GM23338 (cell line): ENCODE results near the gene AP4B1. TPM values are rescaled to one million over a fixed set of nuclear protein-coding genes. Genes with fewer than 3 reads are reported as not detected.

ENCODE experiments used
- ATAC-seq: fragments of 200-7000 bp; cut with Tn5 transposase; 3 replicates; pipeline ENCODE4 v1.9.1; 2020
- DNase-seq: peaks from one replicate; pipeline ENCODE4 v3.0.0-alpha.2; 2015; ENCODE audit warnings: low spot score
- H2AFZ ChIP-seq: fragments of 200-600 bp; sonication (generic); 2 replicates; pipeline ENCODE4 v1.8.0; 2016; ENCODE audit warnings: antibody characterized with exemption, mild to moderate bottlenecking, moderate library complexity
- H3F3A ChIP-seq: fragments of 200-600 bp; sonication (generic); replicated peaks from 2 replicates; pipeline ENCODE4 v1.8.0; 2017; ENCODE audit warnings: antibody characterized with exemption, mixed run types, low read depth
- H3K27ac ChIP-seq: fragments of 200-600 bp; sonication (generic); 2 replicates; pipeline ENCODE4 v1.6.1; 2016; ENCODE audit warnings: low read depth
- H3K27me3 ChIP-seq: fragments of 200-600 bp; sonication (generic); 2 replicates; pipeline ENCODE4 v1.8.0; 2016; ENCODE audit warnings: mild to moderate bottlenecking, mixed run types, moderate library complexity; ENCODE audit not compliant: insufficient read depth
- H3K36me3 ChIP-seq: fragments of 200-600 bp; sonication (generic); 2 replicates; pipeline ENCODE4 v1.8.0; 2016; ENCODE audit warnings: mild to moderate bottlenecking; ENCODE audit not compliant: insufficient read depth
- H3K4me1 ChIP-seq: fragments of 200-600 bp; sonication (generic); 2 replicates; pipeline ENCODE4 v1.8.0; 2016; ENCODE audit warnings: mild to moderate bottlenecking, moderate library complexity; ENCODE audit not compliant: insufficient read depth
- H3K4me2 ChIP-seq: fragments of 200-600 bp; sonication (generic); 2 replicates; pipeline ENCODE4 v1.7.1; 2017; ENCODE audit warnings: mixed run types
- H3K4me3 ChIP-seq: fragments of 200-600 bp; sonication (generic); 2 replicates; pipeline ENCODE4 v1.6.1; 2016; ENCODE audit warnings: mixed run types
- H3K79me2 ChIP-seq: fragments of 200-600 bp; sonication (generic); replicated peaks from 2 replicates; pipeline ENCODE4 v1.8.0; 2017; ENCODE audit warnings: mild to moderate bottlenecking; ENCODE audit not compliant: insufficient read depth
- H3K9me2 ChIP-seq: fragments of 200-600 bp; sonication (generic); 2 replicates; pipeline ENCODE4 v1.8.0; 2017; ENCODE audit not compliant: insufficient read depth
- H4K20me1 ChIP-seq: fragments of 200-600 bp; sonication (generic); replicated peaks from 2 replicates; pipeline ENCODE4 v1.8.0; 2017; ENCODE audit warnings: mild to moderate bottlenecking; ENCODE audit not compliant: insufficient read depth
- H3K27ac Mint-ChIP-seq: 2 replicates; pipeline ENCODE4 v1.8.0; 2020; ENCODE audit warnings: inconsistent platforms, mild to moderate bottlenecking, moderate library complexity, mixed read lengths
- H3K27me3 Mint-ChIP-seq: 3 replicates; pipeline ENCODE4 v1.8.0; 2022; ENCODE audit warnings: low read depth, mild to moderate bottlenecking, moderate library complexity, mixed read lengths, inconsistent platforms; ENCODE audit not compliant: insufficient read depth, poor library complexity
- H3K36me3 Mint-ChIP-seq: 3 replicates; pipeline ENCODE4 v1.8.0; 2021; ENCODE audit warnings: low read depth, mild to moderate bottlenecking, inconsistent platforms, moderate library complexity, mixed read lengths
- H3K4me1 Mint-ChIP-seq: 3 replicates; pipeline ENCODE4 v1.8.0; 2020; ENCODE audit warnings: mild to moderate bottlenecking, inconsistent platforms, mixed read lengths
- H3K4me3 Mint-ChIP-seq: 3 replicates; pipeline ENCODE4 v1.8.0; 2021; ENCODE audit warnings: moderate library complexity, mild to moderate bottlenecking, inconsistent platforms, mixed read lengths
- H3K9me3 Mint-ChIP-seq: 3 replicates; pipeline ENCODE4 v1.8.0; 2020; ENCODE audit warnings: moderate library complexity, mild to moderate bottlenecking, inconsistent platforms, mixed read lengths
- EZH2phosphoT487 ChIP-seq: fragments of 200-600 bp; sonication (generic); IDR thresholded peaks from one replicate; pipeline ENCODE4 v1.8.1; 2018; ENCODE audit warnings: antibody characterized with exemption; ENCODE audit not compliant: unreplicated experiment
- ZNF331 ChIP-seq: fragments of 250-450 bp; sonication (Bioruptor Pico); IDR thresholded peaks from 2 replicates; pipeline ENCODE4 v1.5.0; 2020; ENCODE audit warnings: low read depth, mild to moderate bottlenecking, moderate library complexity
- polyA plus RNA-seq: library from polyadenylated mRNA; unstranded; fragments of >200 nt; fragmentation: Nextera tagmentation; extraction: Ambion mirVana; gene quantifications from 2 replicates; pipeline ENCODE4 v1.2.1, GENCODE V29; 2016
- total RNA-seq: library from RNA; depleted of rRNA; stranded (reverse); fragments of >200 nt; shearing (Covaris generic); gene quantifications from 2 replicates; pipeline ENCODE4 v1.2.3, GENCODE V29; 2014
- TF ChIP-seq, protein P1 (sequence below): fragments of 250-450 bp; sonication (Bioruptor Pico); IDR thresholded peaks from 2 replicates; pipeline ENCODE4 v1.5.0; 2020; ENCODE audit warnings: mild to moderate bottlenecking, moderate library complexity
- TF ChIP-seq, protein P2 (sequence below): IDR thresholded peaks from 2 replicates; pipeline ENCODE4 v1.6.1; 2016; ENCODE audit warnings: antibody characterized with exemption
- TF ChIP-seq, protein P3 (sequence below): IDR thresholded peaks from one replicate; pipeline ENCODE4 v1.6.1; 2018; ENCODE audit warnings: antibody characterized with exemption; ENCODE audit not compliant: unreplicated experiment

AP4B1 gene
- total and polyA plus RNA-seq, 2 experiments from 2014 or later, result 7.5 to 13.4 TPM

DNA sequence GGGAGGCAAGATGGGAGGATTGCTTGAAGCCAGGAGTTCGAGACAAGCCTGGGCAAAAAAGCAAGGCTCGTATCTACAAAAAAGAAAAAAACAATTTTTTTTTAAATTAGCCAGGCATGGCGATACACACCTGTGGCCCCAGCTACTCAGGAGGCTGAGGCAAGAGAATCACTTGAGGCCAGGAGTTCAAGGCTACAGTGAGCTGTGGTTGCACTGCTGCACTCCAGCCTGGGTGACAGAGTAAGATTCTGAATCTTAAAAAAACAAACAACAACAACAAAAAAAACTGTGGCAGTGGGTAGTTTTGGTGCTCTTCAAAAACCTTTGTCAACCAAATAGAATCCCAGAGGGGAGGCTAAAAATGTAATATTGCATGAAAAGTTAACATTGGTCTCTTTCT is 33.8 kb downstream of the AP4B1 start:
- TF ChIP-seq, protein P1, sequence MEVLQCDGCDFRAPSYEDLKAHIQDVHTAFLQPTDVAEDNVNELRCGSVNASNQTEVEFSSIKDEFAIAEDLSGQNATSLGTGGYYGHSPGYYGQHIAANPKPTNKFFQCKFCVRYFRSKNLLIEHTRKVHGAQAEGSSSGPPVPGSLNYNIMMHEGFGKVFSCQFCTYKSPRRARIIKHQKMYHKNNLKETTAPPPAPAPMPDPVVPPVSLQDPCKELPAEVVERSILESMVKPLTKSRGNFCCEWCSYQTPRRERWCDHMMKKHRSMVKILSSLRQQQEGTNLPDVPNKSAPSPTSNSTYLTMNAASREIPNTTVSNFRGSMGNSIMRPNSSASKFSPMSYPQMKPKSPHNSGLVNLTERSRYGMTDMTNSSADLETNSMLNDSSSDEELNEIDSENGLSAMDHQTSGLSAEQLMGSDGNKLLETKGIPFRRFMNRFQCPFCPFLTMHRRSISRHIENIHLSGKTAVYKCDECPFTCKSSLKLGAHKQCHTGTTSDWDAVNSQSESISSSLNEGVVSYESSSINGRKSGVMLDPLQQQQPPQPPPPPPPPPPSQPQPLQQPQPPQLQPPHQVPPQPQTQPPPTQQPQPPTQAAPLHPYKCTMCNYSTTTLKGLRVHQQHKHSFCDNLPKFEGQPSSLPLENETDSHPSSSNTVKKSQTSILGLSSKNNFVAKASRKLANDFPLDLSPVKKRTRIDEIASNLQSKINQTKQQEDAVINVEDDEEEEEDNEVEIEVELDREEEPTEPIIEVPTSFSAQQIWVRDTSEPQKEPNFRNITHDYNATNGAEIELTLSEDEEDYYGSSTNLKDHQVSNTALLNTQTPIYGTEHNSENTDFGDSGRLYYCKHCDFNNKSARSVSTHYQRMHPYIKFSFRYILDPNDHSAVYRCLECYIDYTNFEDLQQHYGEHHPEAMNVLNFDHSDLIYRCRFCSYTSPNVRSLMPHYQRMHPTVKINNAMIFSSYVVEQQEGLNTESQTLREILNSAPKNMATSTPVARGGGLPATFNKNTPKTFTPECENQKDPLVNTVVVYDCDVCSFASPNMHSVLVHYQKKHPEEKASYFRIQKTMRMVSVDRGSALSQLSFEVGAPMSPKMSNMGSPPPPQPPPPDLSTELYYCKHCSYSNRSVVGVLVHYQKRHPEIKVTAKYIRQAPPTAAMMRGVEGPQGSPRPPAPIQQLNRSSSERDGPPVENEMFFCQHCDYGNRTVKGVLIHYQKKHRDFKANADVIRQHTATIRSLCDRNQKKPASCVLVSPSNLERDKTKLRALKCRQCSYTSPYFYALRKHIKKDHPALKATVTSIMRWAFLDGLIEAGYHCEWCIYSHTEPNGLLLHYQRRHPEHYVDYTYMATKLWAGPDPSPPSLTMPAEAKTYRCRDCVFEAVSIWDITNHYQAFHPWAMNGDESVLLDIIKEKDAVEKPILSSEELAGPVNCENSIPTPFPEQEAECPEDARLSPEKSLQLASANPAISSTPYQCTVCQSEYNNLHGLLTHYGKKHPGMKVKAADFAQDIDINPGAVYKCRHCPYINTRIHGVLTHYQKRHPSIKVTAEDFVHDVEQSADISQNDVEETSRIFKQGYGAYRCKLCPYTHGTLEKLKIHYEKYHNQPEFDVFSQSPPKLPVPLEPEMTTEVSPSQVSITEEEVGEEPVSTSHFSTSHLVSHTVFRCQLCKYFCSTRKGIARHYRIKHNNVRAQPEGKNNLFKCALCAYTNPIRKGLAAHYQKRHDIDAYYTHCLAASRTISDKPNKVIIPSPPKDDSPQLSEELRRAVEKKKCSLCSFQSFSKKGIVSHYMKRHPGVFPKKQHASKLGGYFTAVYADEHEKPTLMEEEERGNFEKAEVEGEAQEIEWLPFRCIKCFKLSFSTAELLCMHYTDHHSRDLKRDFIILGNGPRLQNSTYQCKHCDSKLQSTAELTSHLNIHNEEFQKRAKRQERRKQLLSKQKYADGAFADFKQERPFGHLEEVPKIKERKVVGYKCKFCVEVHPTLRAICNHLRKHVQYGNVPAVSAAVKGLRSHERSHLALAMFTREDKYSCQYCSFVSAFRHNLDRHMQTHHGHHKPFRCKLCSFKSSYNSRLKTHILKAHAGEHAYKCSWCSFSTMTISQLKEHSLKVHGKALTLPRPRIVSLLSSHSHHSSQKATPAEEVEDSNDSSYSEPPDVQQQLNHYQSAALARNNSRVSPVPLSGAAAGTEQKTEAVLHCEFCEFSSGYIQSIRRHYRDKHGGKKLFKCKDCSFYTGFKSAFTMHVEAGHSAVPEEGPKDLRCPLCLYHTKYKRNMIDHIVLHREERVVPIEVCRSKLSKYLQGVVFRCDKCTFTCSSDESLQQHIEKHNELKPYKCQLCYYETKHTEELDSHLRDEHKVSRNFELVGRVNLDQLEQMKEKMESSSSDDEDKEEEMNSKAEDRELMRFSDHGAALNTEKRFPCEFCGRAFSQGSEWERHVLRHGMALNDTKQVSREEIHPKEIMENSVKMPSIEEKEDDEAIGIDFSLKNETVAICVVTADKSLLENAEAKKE (CRISPR knock-in tag), result no peak
- TF ChIP-seq ZNF331 (CRISPR knock-in tag), result no peak
- H3K79me2 ChIP-seq, result no peaks in the 10 kb centered on the region
- DNase-seq (no peak), ATAC-seq (no peak)
- no peak overlapping the region for H3K4me3 ChIP-seq
- no peaks in the 10 kb centered on the region for H3K9me3 Mint-ChIP-seq
- H3K4me1 Mint-ChIP-seq, result peaks cover 5% of the 10 kb centered on the region; the same call in 2 of the 3 replicates
- H3K4me2 ChIP-seq, result no peak overlapping the region
- no peak overlapping the region for H2AFZ ChIP-seq
- H3K9me2 ChIP-seq, result no peaks in the 10 kb centered on the region; the same call in 1 of the 2 replicates
- H3K27ac ChIP-seq, result no peak overlapping the region
- H3K4me3 Mint-ChIP-seq, result no peak overlapping the region
- no peaks in the 10 kb centered on the region for H3K27me3 Mint-ChIP-seq
- H3K36me3 ChIP-seq, result no peaks in the 10 kb centered on the region
- no peaks in the 10 kb centered on the region for H3F3A ChIP-seq
- no peaks in the 10 kb centered on the region for H3K4me1 ChIP-seq
- no peak overlapping the region for H3K27ac Mint-ChIP-seq
- H3K27me3 ChIP-seq, result no peaks in the 10 kb centered on the region
- H4K20me1 ChIP-seq, result no peaks in the 10 kb centered on the region
- H3K36me3 Mint-ChIP-seq, result no peaks in the 10 kb centered on the region

DNA sequence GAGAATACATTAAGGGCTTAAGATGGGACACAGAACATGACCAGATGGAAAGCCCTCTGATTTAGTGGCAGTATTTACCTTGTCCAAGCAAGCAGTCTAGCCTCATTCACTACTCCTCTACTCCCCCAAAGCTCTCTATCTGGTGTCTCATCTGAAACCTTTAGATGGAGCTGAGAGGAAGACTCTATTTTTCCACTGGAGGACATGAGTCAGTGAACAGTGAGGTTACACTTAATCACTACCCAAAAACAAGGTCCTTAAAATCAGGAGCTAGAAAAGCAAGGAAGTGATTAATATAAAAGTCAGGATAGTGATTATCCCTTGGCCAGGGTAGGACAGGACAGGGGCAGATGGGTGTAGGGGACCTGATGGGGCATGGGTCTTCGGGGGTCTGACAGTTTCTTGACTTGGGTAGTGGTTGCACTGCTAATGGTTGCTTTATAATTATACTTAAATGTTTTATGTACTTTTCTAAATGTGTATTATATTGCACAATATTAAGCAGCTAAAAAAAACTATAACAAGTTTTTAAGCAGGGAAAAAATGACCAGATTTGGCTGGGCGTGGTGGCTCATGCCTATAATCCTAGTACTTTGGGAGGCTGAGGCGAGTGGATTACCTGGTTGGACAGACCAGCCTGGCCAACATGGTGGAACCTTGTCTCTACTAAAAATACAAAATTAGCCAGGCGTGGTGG is 36.1 kb downstream of the AP4B1 start:
- no peak for DNase-seq
- no peak overlapping the region for H3K4me3 Mint-ChIP-seq
- H3K9me2 ChIP-seq, result no peaks in the 10 kb centered on the region
- no peaks in the 10 kb centered on the region for H3K9me3 Mint-ChIP-seq
- no peak overlapping the region for H3K27ac Mint-ChIP-seq
- H3K27me3 Mint-ChIP-seq, result no peaks in the 10 kb centered on the region
- H4K20me1 ChIP-seq, result no peaks in the 10 kb centered on the region
- no peaks in the 10 kb centered on the region for H3F3A ChIP-seq
- peaks cover 5% of the 10 kb centered on the region; the same call in 2 of the 3 replicates for H3K4me1 Mint-ChIP-seq
- no peaks in the 10 kb centered on the region for H3K36me3 ChIP-seq
- no peaks in the 10 kb centered on the region for H3K79me2 ChIP-seq
- no peak for ATAC-seq
- H3K36me3 Mint-ChIP-seq, result no peaks in the 10 kb centered on the region
- H2AFZ ChIP-seq, result peak overlapping the region; percentile 40; the same call in 1 of the 2 replicates
- H3K4me2 ChIP-seq, result no peak overlapping the region
- H3K27ac ChIP-seq, result no peak overlapping the region
- H3K4me1 ChIP-seq, result no peaks in the 10 kb centered on the region
- no peaks in the 10 kb centered on the region for H3K27me3 ChIP-seq
- no peak overlapping the region for H3K4me3 ChIP-seq
- TF ChIP-seq EZH2phosphoT487, result no peak
- TF ChIP-seq, protein P2, sequence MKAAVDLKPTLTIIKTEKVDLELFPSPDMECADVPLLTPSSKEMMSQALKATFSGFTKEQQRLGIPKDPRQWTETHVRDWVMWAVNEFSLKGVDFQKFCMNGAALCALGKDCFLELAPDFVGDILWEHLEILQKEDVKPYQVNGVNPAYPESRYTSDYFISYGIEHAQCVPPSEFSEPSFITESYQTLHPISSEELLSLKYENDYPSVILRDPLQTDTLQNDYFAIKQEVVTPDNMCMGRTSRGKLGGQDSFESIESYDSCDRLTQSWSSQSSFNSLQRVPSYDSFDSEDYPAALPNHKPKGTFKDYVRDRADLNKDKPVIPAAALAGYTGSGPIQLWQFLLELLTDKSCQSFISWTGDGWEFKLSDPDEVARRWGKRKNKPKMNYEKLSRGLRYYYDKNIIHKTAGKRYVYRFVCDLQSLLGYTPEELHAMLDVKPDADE, result no peak
- TF ChIP-seq, protein P3, sequence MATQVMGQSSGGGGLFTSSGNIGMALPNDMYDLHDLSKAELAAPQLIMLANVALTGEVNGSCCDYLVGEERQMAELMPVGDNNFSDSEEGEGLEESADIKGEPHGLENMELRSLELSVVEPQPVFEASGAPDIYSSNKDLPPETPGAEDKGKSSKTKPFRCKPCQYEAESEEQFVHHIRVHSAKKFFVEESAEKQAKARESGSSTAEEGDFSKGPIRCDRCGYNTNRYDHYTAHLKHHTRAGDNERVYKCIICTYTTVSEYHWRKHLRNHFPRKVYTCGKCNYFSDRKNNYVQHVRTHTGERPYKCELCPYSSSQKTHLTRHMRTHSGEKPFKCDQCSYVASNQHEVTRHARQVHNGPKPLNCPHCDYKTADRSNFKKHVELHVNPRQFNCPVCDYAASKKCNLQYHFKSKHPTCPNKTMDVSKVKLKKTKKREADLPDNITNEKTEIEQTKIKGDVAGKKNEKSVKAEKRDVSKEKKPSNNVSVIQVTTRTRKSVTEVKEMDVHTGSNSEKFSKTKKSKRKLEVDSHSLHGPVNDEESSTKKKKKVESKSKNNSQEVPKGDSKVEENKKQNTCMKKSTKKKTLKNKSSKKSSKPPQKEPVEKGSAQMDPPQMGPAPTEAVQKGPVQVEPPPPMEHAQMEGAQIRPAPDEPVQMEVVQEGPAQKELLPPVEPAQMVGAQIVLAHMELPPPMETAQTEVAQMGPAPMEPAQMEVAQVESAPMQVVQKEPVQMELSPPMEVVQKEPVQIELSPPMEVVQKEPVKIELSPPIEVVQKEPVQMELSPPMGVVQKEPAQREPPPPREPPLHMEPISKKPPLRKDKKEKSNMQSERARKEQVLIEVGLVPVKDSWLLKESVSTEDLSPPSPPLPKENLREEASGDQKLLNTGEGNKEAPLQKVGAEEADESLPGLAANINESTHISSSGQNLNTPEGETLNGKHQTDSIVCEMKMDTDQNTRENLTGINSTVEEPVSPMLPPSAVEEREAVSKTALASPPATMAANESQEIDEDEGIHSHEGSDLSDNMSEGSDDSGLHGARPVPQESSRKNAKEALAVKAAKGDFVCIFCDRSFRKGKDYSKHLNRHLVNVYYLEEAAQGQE, result no peak
